GM10847 (cell line): ENCODE data around the gene ETV3L.

Experiments
- POLR2A ChIP-seq: IDR thresholded peaks from 2 replicates; pipeline ENCODE4 v1.6.1; 2011; ENCODE audit not compliant: insufficient read length; ENCODE audit errors: extremely low read depth

ETV3L gene

DNA sequence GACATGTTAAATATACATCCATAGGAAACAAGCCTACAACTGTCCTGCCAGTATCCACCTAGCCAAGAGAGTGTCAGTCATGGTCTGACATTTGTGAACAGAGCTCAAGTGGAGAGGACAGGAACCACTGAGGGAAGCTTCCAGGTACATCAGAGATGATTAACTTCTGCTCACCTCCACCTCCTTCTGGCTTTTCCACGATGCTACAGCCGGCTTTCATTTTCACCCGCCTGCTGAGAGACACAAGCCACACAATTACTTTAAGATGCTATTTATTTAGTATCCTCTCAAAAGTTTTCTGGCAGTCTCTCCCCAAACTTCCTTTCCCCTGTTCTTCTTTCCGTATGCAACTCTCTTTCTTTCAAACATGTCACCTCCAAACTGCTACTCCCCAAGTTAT lies 36.5 kb upstream of the ETV3L start:
- TF ChIP-seq POLR2A: no peak

DNA sequence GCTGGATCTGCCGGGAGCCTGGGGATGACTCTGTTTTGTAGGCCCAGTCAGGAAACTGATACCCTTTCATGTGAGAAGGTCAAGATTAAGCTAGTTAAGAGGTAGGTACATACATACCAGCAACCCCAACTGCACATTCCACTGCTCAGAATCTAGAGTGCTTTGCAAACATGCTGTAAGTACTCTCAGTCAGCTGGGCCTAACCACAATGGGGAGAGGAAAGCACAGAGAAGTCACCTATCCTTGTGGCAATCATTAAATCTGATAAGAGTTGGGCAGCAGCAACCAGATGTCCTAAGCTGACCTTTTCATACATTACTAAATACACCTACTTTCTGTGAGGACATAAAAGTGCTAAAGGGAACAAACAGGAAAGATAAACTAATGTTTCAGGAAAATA lies 36.0 kb upstream of the ETV3L start:
- TF ChIP-seq POLR2A: no peak

DNA sequence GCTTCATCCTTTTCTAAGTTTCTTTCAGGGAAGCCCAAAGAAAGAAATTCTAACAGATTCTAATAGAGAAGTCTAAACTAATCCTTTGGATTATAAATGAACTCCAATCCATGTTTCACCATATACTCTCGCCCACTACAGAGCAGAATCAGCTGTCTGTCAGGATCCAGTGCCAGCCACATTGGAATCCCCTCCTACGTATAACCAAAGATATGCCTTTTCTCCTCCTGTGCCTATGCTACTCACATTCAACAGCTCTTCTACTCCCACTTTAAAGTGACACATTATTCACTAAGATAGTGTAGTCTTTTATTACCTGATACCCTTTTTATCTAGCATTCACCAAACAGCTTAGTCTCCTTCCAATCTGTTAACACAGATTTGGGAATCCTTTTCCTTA lies 35.5 kb upstream of the ETV3L start:
- no peak for TF ChIP-seq POLR2A

DNA sequence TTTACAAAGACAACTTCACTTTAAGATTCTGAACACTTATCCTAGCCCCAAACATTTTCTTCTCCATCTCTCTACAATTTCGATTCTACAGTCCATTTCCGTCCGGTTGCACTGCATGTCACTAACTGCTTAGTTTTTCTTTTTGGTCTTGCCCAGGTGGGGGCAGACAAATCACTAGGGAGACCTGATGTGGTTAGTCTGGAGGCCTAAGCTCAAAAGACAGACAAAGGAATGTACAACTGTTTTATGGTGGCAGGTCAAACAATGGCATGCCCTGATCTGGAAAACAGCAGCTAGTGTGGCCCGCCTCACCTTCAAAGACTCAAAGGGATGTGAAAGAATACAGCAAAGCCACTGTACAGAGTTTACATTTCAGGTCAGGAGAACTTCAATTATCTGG lies 34.8 kb upstream of the ETV3L start:
- TF ChIP-seq POLR2A: no peak

DNA sequence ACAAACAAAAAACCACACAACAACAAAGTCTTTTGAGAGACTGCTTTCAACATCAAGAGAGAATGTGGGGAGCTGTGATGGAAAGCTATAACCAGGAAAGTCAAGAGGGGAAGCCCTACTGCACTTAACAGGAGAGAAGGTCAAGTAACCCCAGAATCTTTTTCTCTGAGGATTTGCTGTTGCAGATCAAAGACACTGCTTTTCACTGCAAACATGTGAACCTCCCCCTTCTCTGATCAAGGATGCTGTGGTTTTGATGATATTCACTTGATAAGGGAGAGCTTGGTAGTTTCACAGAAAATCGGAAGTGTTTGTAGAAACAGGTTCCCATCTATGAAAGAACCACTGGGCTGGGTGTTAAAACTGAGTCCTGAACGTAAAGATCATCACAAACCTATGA lies 33.8 kb upstream of the ETV3L start:
- TF ChIP-seq POLR2A: no peak

DNA sequence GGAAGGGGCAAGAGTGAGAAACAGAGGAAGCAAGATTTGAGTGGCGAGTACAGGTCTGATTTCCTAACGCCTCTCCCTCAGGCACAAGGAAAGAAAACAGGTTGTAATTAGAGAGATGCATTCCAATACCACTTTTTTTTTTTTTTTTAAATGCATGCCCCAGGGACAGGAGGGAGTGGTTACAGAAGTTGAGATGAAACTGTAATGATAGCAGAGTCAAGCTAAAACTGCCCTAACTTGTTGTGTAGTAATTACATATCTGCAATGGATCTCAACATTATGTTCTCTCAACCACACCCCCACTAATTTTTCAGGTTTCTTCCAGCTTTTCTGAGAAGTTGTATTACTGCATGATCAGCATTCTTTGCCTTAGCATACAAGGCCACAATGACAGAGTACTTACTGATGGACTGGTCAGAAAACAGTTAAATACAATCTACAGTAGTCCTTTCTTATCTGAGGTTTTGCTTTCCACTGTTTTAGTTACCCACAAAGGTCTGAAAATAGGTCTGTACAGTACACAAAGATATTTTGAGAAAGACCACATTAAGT lies 33.1 kb upstream of the ETV3L start:
- TF ChIP-seq POLR2A: no peak

DNA sequence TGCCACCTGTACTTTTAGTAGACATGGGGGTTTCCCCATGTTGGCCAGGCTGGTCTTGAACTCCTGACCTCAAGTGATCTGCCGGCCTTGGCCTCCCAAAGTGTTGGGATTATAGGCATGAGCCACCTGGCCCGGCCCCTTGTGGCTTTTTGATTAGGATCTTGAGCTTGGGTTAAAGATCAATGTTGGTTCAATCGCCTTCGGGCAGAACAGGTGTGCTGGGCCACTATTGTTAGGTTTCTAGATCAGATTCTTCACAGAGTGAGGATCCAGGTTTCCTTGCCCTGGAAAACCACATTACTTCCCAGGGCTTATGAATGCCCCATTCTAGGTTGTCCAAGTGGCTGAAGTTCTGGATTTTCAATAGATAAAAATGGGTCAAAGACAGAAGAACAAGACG lies 32.5 kb upstream of the ETV3L start:
- TF ChIP-seq POLR2A: no peak

DNA sequence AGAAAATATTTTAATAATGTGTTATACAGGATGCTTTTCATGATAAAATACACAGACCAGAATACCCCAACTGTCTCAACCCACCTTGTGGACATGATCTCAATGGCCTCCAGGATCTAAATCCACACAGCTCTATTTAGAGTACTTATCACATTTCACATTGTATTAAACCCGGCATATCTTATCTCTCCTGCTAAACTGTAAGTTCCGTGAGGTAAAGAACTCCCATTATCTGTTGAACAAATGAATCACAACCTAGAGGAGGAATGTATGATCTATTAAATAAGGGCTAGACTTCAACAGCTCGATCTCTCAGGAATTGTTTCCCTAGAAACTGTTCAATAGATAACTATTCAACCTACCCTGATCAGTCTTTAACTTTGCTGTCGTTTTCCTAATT lies 31.7 kb upstream of the ETV3L start:
- no peak for TF ChIP-seq POLR2A

DNA sequence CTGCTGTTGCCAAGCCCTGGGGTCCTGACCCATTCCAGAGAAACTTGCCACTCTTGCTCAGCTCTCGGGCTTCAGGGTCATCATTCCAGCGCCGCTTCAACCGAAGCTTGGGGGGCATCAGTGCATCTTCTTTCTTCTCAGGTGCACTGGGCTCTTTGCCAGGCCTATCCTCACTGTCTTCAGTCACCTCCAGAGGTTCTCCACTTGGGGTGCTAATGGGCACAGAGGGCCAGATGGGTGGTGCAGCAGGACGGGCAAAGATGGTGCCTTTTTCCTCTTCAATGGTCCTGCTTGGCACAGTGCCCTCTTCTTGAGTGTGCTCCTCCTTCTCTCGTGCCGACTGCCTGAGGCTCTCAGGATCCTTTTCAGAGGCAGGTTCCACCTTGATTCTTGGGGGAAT lies 25.2 kb upstream of the ETV3L start:
- no peak for TF ChIP-seq POLR2A

DNA sequence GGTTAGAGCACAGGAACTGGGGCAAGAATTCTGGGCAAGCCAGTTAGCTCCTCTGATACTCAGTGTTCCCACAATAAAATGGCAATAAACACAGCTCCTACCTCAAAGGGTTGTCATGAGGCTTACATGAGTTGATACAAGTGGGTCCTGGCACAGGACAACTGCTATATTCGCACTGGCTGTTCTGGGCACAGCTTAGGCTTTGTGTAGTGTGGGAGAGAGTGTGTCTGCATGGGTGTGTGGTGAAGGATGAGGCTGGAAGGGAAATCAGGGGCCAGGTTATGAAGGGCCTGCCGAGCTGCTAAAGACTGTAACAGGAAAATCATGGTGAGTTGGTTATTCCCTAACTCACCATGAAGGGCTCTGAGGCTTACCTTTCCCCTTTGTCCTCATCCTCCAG lies 19.8 kb upstream of the ETV3L start:
- TF ChIP-seq POLR2A: no peak

DNA sequence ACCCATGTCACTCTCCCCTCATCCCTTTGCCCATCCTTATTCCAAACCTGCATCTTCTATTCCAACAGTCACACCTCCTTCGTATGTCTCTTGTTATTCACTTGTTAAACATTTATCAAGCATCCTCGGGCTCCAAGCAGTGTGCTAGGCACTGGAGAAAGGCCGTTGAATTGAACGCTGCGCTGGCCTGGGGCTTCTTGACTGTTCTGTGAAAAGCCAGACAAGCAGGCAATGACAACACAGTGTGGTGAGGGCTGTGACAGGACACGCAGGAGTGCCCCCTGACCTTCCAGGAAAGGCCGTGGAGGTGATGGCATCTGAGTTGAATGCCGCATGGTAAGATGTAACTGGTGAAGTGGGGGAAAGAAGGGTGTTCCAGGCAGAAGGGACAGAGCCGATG lies 19.4 kb upstream of the ETV3L start:
- no peak for TF ChIP-seq POLR2A

DNA sequence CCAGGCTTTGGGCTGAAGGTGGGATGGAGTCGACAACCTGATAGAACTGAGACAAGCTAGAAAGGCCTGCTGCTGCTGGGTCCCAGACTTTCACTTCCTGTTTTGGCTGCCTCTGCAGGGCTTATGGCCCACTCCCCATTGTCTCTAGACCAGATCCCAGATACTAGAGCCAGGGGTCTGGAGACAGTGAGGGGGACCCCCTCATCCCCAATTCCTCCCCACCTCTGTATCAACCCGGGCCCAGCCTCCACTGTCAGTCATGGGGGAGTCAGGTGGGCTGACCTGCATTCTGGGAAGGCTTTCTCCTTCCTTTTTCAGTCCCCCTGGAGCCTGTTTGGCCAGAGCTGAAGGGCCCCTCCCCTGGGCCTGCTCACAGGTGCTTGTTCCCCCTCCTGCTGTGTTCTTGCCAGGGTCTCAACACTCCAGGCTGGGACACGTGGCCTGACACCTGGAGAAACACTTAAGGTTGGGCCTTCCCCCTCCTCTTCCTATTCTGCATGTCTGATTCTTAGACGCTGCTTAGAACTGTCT lies 18.0 kb upstream of the ETV3L start:
- TF ChIP-seq POLR2A: no peak

DNA sequence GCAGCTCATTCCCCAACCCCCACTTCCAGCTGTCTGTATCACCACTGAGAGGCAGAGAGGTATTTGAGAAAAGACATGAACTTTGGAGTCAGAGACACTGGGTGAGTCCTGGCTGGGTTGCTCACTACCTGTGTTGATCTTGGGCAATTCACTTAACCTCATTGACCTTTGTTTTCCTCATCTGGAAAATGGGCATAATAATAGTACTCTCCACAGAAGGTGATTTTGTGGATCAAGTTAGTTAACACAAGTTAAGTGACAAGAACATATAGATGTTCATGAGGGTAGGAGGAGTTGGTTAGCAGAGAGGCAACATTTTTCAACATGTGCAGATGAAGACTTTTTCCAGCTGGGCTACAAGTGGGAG lies 17.1 kb upstream of the ETV3L start:
- no peak for TF ChIP-seq POLR2A

DNA sequence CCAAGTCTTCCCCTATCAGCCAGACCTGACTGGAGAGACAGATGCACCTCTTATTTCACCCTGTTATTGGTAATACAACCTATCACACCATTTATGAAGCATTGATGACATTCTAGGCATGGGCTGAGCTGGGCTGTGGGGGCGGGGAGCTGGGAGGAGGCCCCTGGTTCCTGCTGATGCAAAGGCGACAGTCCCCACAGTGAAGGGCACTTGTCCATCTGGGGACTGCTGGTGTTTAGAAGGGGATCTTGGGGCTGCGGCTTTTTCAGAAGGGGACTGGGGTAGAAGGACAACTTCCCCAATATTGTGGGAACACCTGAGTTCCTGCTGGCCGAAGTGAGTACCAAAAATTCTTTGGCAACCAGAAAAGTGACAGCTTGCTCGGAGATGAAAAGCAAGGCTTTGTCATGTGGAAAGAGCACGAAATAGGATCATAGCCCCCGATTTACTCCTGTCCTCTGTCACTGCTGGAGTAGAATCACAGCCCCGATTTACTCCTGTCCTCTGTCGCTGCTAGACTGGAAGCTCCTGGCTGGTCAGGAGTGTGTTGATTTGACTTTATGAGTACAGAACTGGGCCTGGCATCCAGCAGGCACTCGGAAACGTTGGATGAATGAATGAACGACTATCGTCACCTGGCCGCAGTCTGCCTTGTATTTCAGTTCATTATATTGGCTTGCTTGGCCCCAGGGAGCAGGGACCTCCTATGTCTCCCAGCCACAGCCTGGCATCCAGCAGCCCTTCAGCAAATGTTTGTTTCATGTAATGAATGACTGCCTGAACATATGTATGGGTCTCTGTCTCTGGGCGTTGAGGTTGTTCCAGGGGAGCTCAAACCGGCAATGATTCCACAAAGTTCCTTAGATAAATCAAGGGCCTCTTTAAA lies 16.5 kb upstream of the ETV3L start:
- no peak for TF ChIP-seq POLR2A

DNA sequence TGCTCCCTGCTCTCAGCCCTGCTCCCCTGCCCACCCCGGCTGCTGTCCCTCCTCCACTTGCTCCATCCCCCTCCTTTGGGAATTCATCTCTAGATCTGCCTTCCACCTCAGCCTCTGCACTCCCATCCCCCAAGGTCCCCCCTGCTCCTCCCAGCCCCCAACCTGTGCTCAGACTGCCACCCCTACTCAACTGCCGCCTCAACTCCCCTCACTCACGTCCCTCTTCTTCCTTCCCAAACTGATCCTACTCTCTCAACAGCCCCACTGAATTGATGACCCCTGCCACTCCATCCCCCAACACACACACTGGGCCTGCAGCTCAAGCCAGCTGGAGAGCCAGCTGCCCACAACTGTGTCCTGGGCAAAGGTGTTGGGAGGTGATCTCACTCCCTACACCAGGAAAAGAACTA lies 15.8 kb upstream of the ETV3L start:
- TF ChIP-seq POLR2A: no peak
